Ascending aorta (tissue), 2 donors: ENCODE data around the gene SMC6. TPM values are rescaled to one million over a fixed set of nuclear protein-coding genes. Genes with fewer than 3 reads are reported as not detected.

Experiments
- DNase-seq, 2 donors: peaks; one replicate each; pipeline ENCODE4 v3.0.0-alpha.2; 2019; ENCODE audit warnings: low spot score in 2 of 2
- H3K27ac ChIP-seq, 2 donors: fragments of 200-600 bp; sonication (generic); one replicate each; pipeline ENCODE4 v1.5.1; 2016 to 2017; ENCODE audit warnings: mild to moderate bottlenecking in 1 of 2
- H3K27me3 ChIP-seq: fragments of 200-600 bp; sonication (generic); one replicate; pipeline ENCODE4 v1.5.1; 2017
- H3K36me3 ChIP-seq, 2 donors: fragments of 200-600 bp; sonication (generic); one replicate each; pipeline ENCODE4 v1.5.1; 2016
- H3K4me1 ChIP-seq, 2 donors: fragments of 200-600 bp; sonication (generic); one replicate each; pipeline ENCODE4 v1.5.1; 2016 to 2017; ENCODE audit warnings: mild to moderate bottlenecking in 1 of 2
- H3K4me3 ChIP-seq, 2 donors: fragments of 200-600 bp; sonication (generic); one replicate each; pipeline ENCODE4 v1.5.1; 2016 to 2017; ENCODE audit warnings: mild to moderate bottlenecking in 1 of 2
- H3K9me3 ChIP-seq, 2 donors: fragments of 200-600 bp; sonication (generic); one replicate each; pipeline ENCODE4 v1.5.1; 2016
- intact Hi-C: fragments of 100-400 bp; cut with DNase I; formaldehyde crosslinking; loops from one replicate; pipeline ENCODE4 v1.15.1; 2023
- total RNA-seq: library from RNA; depleted of rRNA; stranded (reverse); fragments of >200 nt; gene quantifications from one replicate; pipeline ENCODE4 v1.1.0, GENCODE V29; 2016
- TF ChIP-seq, protein P1 (sequence below), 3 experiments: fragments of 200-600 bp in 2 of 3; fragments of 450-650 bp in 1 of 3; sonication (generic) in 2 of 3; IDR thresholded peaks; one replicate each; pipeline ENCODE4 v1.5.1; 2016 to 2019; ENCODE audit warnings: antibody characterized with exemption in 3 of 3, mild to moderate bottlenecking in 1 of 3, moderate library complexity in 1 of 3

SMC6 gene
- total RNA-seq, 1 donor from 2014 or later = 6.2 TPM

DNA sequence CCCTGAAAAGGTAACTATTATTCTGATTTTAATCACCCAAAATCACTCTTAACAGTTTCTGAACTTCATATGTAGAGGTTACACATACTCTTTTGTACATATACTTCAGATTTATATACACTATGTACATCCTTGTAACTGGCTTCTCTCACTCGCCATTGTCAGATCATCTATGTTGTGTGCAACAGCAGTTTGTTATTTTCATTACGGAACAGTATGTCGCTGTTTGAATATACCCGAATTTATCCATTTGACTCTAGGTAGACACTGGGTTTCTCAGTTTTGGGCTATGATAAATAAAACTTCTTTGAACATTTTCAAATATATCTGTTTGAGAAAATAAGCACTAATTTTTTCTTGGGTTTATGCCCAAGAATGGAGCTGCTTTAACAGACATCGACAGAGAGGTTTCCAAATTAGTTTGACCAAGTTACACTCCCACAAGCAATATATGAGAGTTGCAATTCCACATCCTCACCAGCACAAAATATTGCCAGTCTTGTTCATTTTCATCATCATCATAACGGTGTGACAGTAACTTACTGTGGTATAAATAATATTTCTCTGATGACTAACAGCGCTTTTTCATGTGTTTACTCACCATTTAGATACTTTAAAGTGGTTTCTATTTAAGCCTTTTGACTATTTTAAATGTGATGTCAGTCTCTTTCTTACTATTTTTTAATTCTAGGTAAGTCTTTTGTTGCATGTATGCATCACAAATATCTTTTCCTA, 80.9 kb downstream of the SMC6 start:
- Histone ChIP-seq H3K4me1 (no peaks in the 10 kb centered on the region), H3K9me3 (no peaks in the 10 kb centered on the region), H3K4me3 (no peak overlapping the region), H3K27me3 (no peaks in the 10 kb centered on the region), H3K36me3 (peaks cover 4 to 31% of the 10 kb centered on the region in 2 donors), H3K27ac (no peak overlapping the region)
- TF ChIP-seq, protein P1, sequence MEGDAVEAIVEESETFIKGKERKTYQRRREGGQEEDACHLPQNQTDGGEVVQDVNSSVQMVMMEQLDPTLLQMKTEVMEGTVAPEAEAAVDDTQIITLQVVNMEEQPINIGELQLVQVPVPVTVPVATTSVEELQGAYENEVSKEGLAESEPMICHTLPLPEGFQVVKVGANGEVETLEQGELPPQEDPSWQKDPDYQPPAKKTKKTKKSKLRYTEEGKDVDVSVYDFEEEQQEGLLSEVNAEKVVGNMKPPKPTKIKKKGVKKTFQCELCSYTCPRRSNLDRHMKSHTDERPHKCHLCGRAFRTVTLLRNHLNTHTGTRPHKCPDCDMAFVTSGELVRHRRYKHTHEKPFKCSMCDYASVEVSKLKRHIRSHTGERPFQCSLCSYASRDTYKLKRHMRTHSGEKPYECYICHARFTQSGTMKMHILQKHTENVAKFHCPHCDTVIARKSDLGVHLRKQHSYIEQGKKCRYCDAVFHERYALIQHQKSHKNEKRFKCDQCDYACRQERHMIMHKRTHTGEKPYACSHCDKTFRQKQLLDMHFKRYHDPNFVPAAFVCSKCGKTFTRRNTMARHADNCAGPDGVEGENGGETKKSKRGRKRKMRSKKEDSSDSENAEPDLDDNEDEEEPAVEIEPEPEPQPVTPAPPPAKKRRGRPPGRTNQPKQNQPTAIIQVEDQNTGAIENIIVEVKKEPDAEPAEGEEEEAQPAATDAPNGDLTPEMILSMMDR (IDR thresholded peaks at IDR 0.05) = no peak
- intact Hi-C loops = no loop called here
- DNase-seq = no peak

DNA sequence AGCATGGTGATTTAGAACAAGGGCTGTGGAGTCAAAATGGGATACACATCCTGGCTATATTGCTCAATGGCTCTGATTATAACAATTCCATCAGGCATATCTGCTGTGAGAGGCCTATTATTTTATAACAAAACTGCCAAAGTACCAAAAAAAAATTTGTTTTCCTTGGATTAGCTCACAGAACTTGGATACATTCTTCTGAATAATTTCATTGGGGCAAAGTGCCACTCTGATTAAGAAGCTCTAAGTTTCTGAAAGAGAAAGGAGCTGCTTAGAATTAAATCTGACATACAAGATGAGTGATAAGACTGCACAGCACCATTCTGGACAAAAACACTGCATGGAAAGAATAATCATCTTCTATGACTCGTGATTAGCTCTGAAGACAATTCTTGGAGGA, 85.7 kb downstream of the SMC6 start:
- no peak for DNase-seq
- Histone ChIP-seq H3K4me1 (no peaks in the 10 kb centered on the region), H3K36me3 (peaks cover 9 to 44% of the 10 kb centered on the region in 2 donors), H3K27me3 (no peaks in the 10 kb centered on the region), H3K9me3 (no peaks in the 10 kb centered on the region), H3K27ac (no peak overlapping the region), H3K4me3 (no peak overlapping the region)
- TF ChIP-seq, protein P1 (IDR thresholded peaks at IDR 0.05) = no peak
- intact Hi-C loops = no loop called here

DNA sequence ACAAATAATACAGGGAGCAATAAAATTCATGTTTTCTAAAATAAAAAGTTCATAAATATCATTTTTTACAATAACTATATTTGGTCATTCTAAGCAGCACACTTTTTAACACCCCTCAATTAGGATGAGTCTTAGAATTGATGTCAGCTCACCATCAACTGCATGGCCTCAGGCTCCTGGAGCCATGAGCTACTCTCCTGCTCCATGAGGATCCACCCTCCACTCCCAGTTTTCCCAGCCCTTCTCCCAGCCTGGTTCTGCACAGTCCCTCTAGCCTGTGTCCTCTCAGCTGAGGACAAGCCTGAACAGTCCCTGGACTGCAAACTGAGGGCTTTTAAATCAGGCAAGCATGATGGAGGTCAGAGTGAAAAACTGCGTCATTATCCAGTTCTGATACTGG, 89.1 kb downstream of the SMC6 start:
- no peak overlapping the region for H3K4me3 ChIP-seq
- no peak overlapping the region for H3K27ac ChIP-seq
- peaks cover 5 to 35% of the 10 kb centered on the region in 2 donors for H3K36me3 ChIP-seq
- TF ChIP-seq, protein P1 (IDR thresholded peaks at IDR 0.05) = no peak
- no peaks in the 10 kb centered on the region for H3K27me3 ChIP-seq
- no peaks in the 10 kb centered on the region for H3K9me3 ChIP-seq
- no peaks in the 10 kb centered on the region for H3K4me1 ChIP-seq
- no peak for DNase-seq
- intact Hi-C loops = no loop called here

DNA sequence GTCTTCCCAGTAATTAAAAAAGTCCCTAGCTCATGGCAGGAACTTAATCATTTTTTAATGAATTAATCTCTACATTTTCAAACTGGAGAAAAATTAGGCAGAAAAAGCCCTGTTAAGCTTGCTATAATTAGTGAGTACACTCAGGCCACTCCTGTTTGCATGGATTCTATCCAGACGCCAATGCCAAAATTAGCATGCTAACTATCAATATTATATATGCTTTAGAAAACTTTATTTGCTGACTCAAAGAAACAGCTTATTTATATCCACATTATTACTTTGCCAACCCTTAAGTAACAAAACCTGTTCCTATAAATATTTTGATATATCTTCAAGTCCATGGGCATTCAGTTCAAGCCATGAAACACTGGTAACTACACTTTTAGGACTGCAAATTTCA, 90.9 kb downstream of the SMC6 start:
- intact Hi-C loops = no loop called here
- no peak overlapping the region for H3K27ac ChIP-seq
- TF ChIP-seq, protein P1 (IDR thresholded peaks at IDR 0.05) = no peak
- H3K36me3 ChIP-seq = peaks cover 5 to 20% of the 10 kb centered on the region in 2 donors
- no peaks in the 10 kb centered on the region for H3K4me1 ChIP-seq
- no peaks in the 10 kb centered on the region for H3K9me3 ChIP-seq
- DNase-seq = no peak
- H3K27me3 ChIP-seq = no peaks in the 10 kb centered on the region
- H3K4me3 ChIP-seq = no peak overlapping the region

DNA sequence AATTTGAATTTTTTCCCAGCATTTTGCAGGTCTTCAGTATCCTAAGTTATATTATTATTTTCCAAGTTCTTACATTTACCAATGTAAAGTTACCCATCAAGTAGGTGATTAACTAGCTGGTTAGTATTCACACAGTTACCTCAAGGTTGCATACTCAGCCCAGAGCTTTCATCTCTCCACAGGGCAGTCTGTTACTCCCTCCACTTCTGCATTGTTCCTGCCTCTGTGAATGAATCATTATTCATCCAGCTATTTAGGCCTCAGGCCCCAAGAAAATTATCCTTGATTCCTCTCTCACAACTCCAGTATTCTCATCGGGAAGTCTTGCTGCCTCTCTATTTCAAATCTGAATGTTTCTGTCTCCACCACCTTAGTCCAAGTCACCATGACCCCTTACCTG, 92.2 kb downstream of the SMC6 start:
- Histone ChIP-seq H3K4me3 (no peak overlapping the region), H3K9me3 (no peaks in the 10 kb centered on the region), H3K27me3 (no peaks in the 10 kb centered on the region), H3K27ac (no peak overlapping the region), H3K4me1 (no peaks in the 10 kb centered on the region), H3K36me3 (peaks cover 5 to 17% of the 10 kb centered on the region in 2 donors)
- intact Hi-C loops = no loop called here
- no peak for DNase-seq
- TF ChIP-seq, protein P1 (IDR thresholded peaks at IDR 0.05) = no peak
